GM18508 (cell line): Measurements from ENCODE around the gene ARID5B.

Experiments used
- ATAC-seq: cut with Tn5 transposase; IDR thresholded peaks from one replicate; pipeline ENCODE4 v1.9.1; 2021; ENCODE audit warnings: moderate number of reproducible peaks; ENCODE audit not compliant: insufficient read depth, unreplicated experiment

Gene ARID5B

GRCh38 chr10:61902445-61903220 lies 1.1 kb downstream of the ARID5B start:
- no peak for ATAC-seq

- ATAC-seq = peak; percentile 26
These were observed 1.9 kb downstream of the ARID5B start for GRCh38 chr10:61903221-61903927.

GRCh38 chr10:61903928-61904344 lies 2.4 kb downstream of the ARID5B start:
- no peak for ATAC-seq

- ATAC-seq = peak; percentile 49
These were observed 3.5 kb downstream of the ARID5B start for GRCh38 chr10:61904733-61905725.

GRCh38 chr10:61905837-61906561 lies 4.5 kb downstream of the ARID5B start:
- ATAC-seq = no peak

GRCh38 chr10:61906562-61906901 lies 5.0 kb downstream of the ARID5B start:
- no peak for ATAC-seq

- ATAC-seq = no peak
These were observed 5.5 kb downstream of the ARID5B start for GRCh38 chr10:61907011-61907410.

GRCh38 chr10:61907587-61907986 lies 6.1 kb downstream of the ARID5B start:
- ATAC-seq = no peak

GRCh38 chr10:61910226-61910805 lies 8.8 kb downstream of the ARID5B start:
- no peak for ATAC-seq

- ATAC-seq = no peak
These were observed 9.4 kb downstream of the ARID5B start for GRCh38 chr10:61910894-61911293.

- no peak for ATAC-seq
These were observed 9.9 kb downstream of the ARID5B start for GRCh38 chr10:61911425-61911824.

GRCh38 chr10:61912981-61913380 lies 11.5 kb downstream of the ARID5B start:
- ATAC-seq = no peak

GRCh38 chr10:61918140-61918539 lies 16.6 kb downstream of the ARID5B start:
- ATAC-seq = no peak

- ATAC-seq = no peak
These were observed 17.5 kb downstream of the ARID5B start for GRCh38 chr10:61918989-61919388.

- ATAC-seq = no peak
These were observed 18.2 kb downstream of the ARID5B start for GRCh38 chr10:61919646-61920215.

GRCh38 chr10:61921143-61921542 lies 19.6 kb downstream of the ARID5B start:
- ATAC-seq = no peak

GRCh38 chr10:61923210-61923949 lies 21.9 kb downstream of the ARID5B start:
- no peak for ATAC-seq

GRCh38 chr10:61923950-61924274 lies 22.4 kb downstream of the ARID5B start:
- no peak for ATAC-seq

GRCh38 chr10:61929555-61929954 lies 28.1 kb downstream of the ARID5B start:
- ATAC-seq = no peak
